Liver (tissue), 9 donors: ENCODE measurements around the gene ISCU. TPM values are rescaled to one million over a fixed set of nuclear protein-coding genes. Genes with fewer than 3 reads are reported as not detected.

Experiments
- DNase-seq: peaks from one replicate; pipeline ENCODE4 v3.0.0-alpha.2; 2017; ENCODE audit warnings: low spot score
- H3K27ac ChIP-seq, 2 donors: one replicate each; pipeline ENCODE4 v1.7.0; 2013; ENCODE audit warnings: inconsistent platforms in 2 of 2, low read length in 2 of 2, control low read depth in 1 of 2, low read depth in 1 of 2, mild to moderate bottlenecking in 1 of 2
- H3K27me3 ChIP-seq, 4 donors: one replicate each; pipeline versions ENCODE4 v1.6.1 to v1.7.0; 2013; ENCODE audit warnings: low read length in 3 of 4, inconsistent platforms in 1 of 4, mild to moderate bottlenecking in 1 of 4, moderate library complexity in 1 of 4; ENCODE audit not compliant: control insufficient read depth in 4 of 4, insufficient read depth in 4 of 4
- H3K36me3 ChIP-seq, 4 donors: one replicate each; pipeline versions ENCODE4 v1.6.1 to v1.7.0; 2013; ENCODE audit warnings: low read length in 3 of 4, mild to moderate bottlenecking in 3 of 4, low read depth in 1 of 4, moderate library complexity in 1 of 4; ENCODE audit not compliant: control insufficient read depth in 4 of 4, insufficient read depth in 3 of 4
- H3K4me1 ChIP-seq, 4 donors: one replicate each; pipeline versions ENCODE4 v1.6.1 to v1.7.0; 2013; ENCODE audit warnings: low read length in 3 of 4, mild to moderate bottlenecking in 3 of 4, moderate library complexity in 1 of 4; ENCODE audit not compliant: control insufficient read depth in 4 of 4, insufficient read depth in 4 of 4
- H3K4me3 ChIP-seq, 3 donors: one replicate each; pipeline versions ENCODE4 v1.6.1 to v1.7.0; 2013; ENCODE audit warnings: low read length in 3 of 3, control low read depth in 1 of 3, low read depth in 1 of 3, mild to moderate bottlenecking in 1 of 3
- H3K9ac ChIP-seq, 2 donors: one replicate each; pipeline ENCODE4 v1.7.0; 2013; ENCODE audit warnings: low read length in 2 of 2, mild to moderate bottlenecking in 2 of 2, moderate library complexity in 2 of 2, control low read depth in 1 of 2, low read depth in 1 of 2
- H3K9me3 ChIP-seq, 4 donors: one replicate each; pipeline versions ENCODE4 v1.6.1 to v1.7.0; 2013; ENCODE audit warnings: low read length in 3 of 4; ENCODE audit not compliant: control insufficient read depth in 4 of 4
- EGR1 ChIP-seq, 2 donors: IDR thresholded peaks; 2 replicates each; pipeline ENCODE4 v1.6.1; 2016 to 2018; ENCODE audit warnings: antibody characterized with exemption in 2 of 2, low read depth in 2 of 2
- FOXA1 ChIP-seq: IDR thresholded peaks from 2 replicates; pipeline ENCODE4 v1.6.1; 2016; ENCODE audit warnings: antibody characterized with exemption
- FOXA2 ChIP-seq: IDR thresholded peaks from 2 replicates; pipeline ENCODE4 v1.6.1; 2016; ENCODE audit warnings: antibody characterized with exemption
- GABPA ChIP-seq, 2 donors: IDR thresholded peaks in 1 of 2; conservative IDR thresholded peaks in 1 of 2; 2 replicates each; pipeline ENCODE4 v1.6.1; 2016; ENCODE audit warnings: antibody characterized with exemption in 2 of 2, mild to moderate bottlenecking in 1 of 2, moderate library complexity in 1 of 2
- HNF4A ChIP-seq, 2 donors: conservative IDR thresholded peaks; 2 replicates each; pipeline ENCODE4 v1.6.1; 2016; ENCODE audit warnings: antibody characterized with exemption in 2 of 2, mild to moderate bottlenecking in 2 of 2
- HNF4G ChIP-seq: IDR thresholded peaks from 2 replicates; pipeline ENCODE4 v1.6.1; 2016; ENCODE audit warnings: antibody characterized with exemption
- NR2F2 ChIP-seq: IDR thresholded peaks from 2 replicates; pipeline ENCODE4 v1.6.1; 2016; ENCODE audit warnings: antibody characterized with exemption
- RAD21 ChIP-seq, 2 donors: IDR thresholded peaks; 2 replicates each; pipeline ENCODE4 v1.6.1; 2016; ENCODE audit warnings: antibody characterized with exemption in 2 of 2, mild to moderate bottlenecking in 2 of 2
- RXRA ChIP-seq, 2 donors: IDR thresholded peaks; 2 replicates each; pipeline ENCODE4 v1.6.1; 2017 to 2018; ENCODE audit warnings: antibody characterized with exemption in 2 of 2, mild to moderate bottlenecking in 1 of 2
- SP1 ChIP-seq: IDR thresholded peaks from 2 replicates; pipeline ENCODE4 v1.6.1; 2018; ENCODE audit warnings: antibody characterized with exemption, mild to moderate bottlenecking
- TAF1 ChIP-seq: conservative IDR thresholded peaks from 2 replicates; pipeline ENCODE4 v1.6.1; 2016; ENCODE audit warnings: antibody characterized with exemption, mild to moderate bottlenecking
- YY1 ChIP-seq: IDR thresholded peaks from 2 replicates; pipeline ENCODE4 v1.6.1; 2016; ENCODE audit warnings: antibody characterized with exemption, mild to moderate bottlenecking
- WGBS: extraction: QIAGEN DNeasy Blood & Tissue Kit; methylation state at CpG from one replicate; pipeline ENCODE4 v1.1.7; 2013; 5-methylcytosine and 5-hydroxymethylcytosine counted together
- polyA plus RNA-seq, 2 donors: library from polyadenylated mRNA; stranded (reverse) in 1 of 2; unstranded in 1 of 2; fragments of 200-250 nt in 1 of 2; fragments of >200 nt in 1 of 2; fragmentation: Nextera tagmentation in 1 of 2; extraction: Ambion mirVana in 1 of 2; gene quantifications; one replicate each; pipeline versions ENCODE4 v1.2.1 to v1.2.3, GENCODE V29; 2013 to 2015
- total RNA-seq, 2 donors: library from RNA; depleted of rRNA; stranded (reverse); fragments of >200 nt; gene quantifications; one replicate each; pipeline ENCODE4 v1.2.3, GENCODE V29; 2014
- TF ChIP-seq, protein P1 (sequence below): IDR thresholded peaks from 2 replicates; pipeline ENCODE4 v1.6.1; 2016; ENCODE audit warnings: antibody characterized with exemption, mild to moderate bottlenecking
- TF ChIP-seq, protein P2 (sequence below): fragments of 150-350 bp; IDR thresholded peaks from 2 replicates; pipeline ENCODE4 v1.5.1; 2017; ENCODE audit warnings: improper control_type of control experiment, low read depth, low read length; ENCODE audit not compliant: missing input control
- TF ChIP-seq, protein P3 (sequence below): IDR thresholded peaks from 2 replicates; pipeline ENCODE4 v1.6.1; 2016; ENCODE audit warnings: antibody characterized with exemption
- TF ChIP-seq, protein P4 (sequence below): IDR thresholded peaks from 2 replicates; pipeline ENCODE4 v1.6.1; 2016; ENCODE audit warnings: antibody characterized with exemption
- TF ChIP-seq, protein P5 (sequence below): IDR thresholded peaks from 2 replicates; pipeline ENCODE4 v1.6.1; 2016; ENCODE audit warnings: antibody characterized with exemption
- donor health status: healthy.
- donor health status: healthy.
- donor health status: healthy.
- donor health status: healthy.
- donor health status: healthy.

The ISCU gene
- total and polyA plus RNA-seq, 4 donors: 42.3 to 85.9 (median 63.8) TPM

DNA sequence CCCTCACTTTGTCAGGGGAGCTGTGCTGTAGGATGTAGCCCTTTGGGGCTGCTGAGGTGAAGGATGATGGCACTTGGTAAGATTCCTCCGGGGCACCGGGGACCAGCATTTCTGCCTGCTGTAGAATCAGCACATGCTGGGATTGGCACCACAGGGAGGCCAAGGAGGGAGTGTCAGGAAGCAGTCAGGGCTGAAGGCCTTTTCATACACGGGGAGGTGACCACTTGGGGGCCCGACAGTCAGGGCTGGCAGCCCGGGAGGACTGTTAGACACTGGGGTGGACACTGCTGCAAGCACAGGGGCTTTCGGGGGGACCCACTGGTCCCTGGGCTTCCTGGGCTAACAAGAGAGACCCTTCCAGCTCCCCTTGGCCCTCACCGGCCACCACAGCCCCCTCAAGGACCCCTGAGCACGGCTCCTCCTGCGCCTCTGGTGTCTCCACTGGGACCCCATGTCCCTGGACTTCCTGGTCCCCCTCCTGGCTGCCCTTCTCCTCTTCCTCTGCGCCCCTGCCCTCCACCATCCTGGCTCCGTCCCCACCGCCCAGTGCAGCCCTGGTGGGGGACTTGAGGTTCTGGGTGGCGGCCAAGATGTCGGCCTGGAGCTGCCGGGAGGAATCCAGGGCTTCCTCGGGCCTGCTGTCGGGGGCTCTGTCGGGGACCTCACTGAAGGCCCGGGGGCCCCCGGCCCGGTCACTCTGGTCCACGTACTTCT is 29.0 kb downstream of the ISCU start:
- Histone ChIP-seq H3K4me1 (no peaks in the 10 kb centered on the region), H3K27ac (no peak overlapping the region), H3K27me3 (no peaks in the 10 kb centered on the region), H3K4me3 (no peak overlapping the region), H3K9me3 (no peaks in the 10 kb centered on the region), H3K9ac (no peak overlapping the region), H3K36me3 (no peaks in the 10 kb centered on the region)
- no peak for DNase-seq
- WGBS: 87% methylated on average over 22 of the region's 22 CpGs
- no peak for TF ChIP-seq RXRA (IDR thresholded peaks at IDR 0.05)
- TF ChIP-seq, protein P1, sequence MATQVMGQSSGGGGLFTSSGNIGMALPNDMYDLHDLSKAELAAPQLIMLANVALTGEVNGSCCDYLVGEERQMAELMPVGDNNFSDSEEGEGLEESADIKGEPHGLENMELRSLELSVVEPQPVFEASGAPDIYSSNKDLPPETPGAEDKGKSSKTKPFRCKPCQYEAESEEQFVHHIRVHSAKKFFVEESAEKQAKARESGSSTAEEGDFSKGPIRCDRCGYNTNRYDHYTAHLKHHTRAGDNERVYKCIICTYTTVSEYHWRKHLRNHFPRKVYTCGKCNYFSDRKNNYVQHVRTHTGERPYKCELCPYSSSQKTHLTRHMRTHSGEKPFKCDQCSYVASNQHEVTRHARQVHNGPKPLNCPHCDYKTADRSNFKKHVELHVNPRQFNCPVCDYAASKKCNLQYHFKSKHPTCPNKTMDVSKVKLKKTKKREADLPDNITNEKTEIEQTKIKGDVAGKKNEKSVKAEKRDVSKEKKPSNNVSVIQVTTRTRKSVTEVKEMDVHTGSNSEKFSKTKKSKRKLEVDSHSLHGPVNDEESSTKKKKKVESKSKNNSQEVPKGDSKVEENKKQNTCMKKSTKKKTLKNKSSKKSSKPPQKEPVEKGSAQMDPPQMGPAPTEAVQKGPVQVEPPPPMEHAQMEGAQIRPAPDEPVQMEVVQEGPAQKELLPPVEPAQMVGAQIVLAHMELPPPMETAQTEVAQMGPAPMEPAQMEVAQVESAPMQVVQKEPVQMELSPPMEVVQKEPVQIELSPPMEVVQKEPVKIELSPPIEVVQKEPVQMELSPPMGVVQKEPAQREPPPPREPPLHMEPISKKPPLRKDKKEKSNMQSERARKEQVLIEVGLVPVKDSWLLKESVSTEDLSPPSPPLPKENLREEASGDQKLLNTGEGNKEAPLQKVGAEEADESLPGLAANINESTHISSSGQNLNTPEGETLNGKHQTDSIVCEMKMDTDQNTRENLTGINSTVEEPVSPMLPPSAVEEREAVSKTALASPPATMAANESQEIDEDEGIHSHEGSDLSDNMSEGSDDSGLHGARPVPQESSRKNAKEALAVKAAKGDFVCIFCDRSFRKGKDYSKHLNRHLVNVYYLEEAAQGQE: no peak
- TF ChIP-seq FOXA1: no peak
- no peak for TF ChIP-seq RAD21 (IDR thresholded peaks at IDR 0.05)
- TF ChIP-seq, protein P2, sequence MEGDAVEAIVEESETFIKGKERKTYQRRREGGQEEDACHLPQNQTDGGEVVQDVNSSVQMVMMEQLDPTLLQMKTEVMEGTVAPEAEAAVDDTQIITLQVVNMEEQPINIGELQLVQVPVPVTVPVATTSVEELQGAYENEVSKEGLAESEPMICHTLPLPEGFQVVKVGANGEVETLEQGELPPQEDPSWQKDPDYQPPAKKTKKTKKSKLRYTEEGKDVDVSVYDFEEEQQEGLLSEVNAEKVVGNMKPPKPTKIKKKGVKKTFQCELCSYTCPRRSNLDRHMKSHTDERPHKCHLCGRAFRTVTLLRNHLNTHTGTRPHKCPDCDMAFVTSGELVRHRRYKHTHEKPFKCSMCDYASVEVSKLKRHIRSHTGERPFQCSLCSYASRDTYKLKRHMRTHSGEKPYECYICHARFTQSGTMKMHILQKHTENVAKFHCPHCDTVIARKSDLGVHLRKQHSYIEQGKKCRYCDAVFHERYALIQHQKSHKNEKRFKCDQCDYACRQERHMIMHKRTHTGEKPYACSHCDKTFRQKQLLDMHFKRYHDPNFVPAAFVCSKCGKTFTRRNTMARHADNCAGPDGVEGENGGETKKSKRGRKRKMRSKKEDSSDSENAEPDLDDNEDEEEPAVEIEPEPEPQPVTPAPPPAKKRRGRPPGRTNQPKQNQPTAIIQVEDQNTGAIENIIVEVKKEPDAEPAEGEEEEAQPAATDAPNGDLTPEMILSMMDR: no peak
- TF ChIP-seq HNF4G: no peak
- TF ChIP-seq, protein P3, sequence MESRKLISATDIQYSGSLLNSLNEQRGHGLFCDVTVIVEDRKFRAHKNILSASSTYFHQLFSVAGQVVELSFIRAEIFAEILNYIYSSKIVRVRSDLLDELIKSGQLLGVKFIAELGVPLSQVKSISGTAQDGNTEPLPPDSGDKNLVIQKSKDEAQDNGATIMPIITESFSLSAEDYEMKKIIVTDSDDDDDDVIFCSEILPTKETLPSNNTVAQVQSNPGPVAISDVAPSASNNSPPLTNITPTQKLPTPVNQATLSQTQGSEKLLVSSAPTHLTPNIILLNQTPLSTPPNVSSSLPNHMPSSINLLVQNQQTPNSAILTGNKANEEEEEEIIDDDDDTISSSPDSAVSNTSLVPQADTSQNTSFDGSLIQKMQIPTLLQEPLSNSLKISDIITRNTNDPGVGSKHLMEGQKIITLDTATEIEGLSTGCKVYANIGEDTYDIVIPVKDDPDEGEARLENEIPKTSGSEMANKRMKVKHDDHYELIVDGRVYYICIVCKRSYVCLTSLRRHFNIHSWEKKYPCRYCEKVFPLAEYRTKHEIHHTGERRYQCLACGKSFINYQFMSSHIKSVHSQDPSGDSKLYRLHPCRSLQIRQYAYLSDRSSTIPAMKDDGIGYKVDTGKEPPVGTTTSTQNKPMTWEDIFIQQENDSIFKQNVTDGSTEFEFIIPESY: no peak
- TF ChIP-seq FOXA2: no peak
- no peak for TF ChIP-seq TAF1
- TF ChIP-seq, protein P4, sequence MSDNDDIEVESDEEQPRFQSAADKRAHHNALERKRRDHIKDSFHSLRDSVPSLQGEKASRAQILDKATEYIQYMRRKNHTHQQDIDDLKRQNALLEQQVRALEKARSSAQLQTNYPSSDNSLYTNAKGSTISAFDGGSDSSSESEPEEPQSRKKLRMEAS: no peak
- TF ChIP-seq NR2F2: no peak
- TF ChIP-seq, protein P5, sequence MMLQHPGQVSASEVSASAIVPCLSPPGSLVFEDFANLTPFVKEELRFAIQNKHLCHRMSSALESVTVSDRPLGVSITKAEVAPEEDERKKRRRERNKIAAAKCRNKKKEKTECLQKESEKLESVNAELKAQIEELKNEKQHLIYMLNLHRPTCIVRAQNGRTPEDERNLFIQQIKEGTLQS: no peak

DNA sequence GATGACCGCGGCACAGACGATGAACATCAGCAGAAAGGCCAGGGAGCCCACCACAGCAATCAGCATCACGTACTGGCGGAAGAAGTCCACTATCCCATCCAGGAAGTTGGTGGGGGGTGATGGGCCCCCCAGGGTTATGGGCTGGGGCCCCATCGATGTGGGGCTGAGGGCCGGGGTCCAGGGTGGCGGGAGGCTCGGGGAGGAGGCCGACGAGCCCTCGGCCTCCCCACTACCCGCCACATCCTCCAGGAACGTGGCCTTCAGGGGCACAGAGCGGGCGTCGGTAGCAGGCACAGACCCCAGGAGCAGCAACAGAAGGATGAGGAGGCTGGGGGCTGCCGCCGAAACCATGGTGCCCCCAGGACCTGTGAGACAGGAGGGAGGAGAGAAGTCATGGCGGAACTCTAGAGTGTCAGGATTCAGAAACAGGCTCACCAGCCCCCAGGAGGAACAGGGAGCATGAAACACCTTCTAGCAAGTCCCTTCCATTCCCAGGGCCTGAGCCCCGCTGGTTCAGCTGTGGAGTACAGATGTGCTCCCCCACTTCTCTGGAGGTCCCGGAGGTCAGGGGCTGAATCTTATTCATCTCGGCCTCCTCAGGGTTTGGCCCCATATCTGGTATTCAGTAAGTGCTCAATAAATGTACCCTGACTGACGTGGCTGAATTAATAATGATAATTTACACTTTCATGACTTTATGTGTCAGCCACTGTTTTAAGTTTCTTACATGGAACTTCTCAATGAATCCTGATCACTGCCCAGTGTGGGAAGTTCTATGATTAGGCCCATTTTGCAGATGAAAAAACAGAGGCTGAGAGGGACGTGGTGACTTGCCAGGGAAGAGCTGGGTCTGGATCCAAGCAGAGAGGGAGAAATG is 29.9 kb downstream of the ISCU start:
- H3K4me3 ChIP-seq: no peak overlapping the region
- H3K36me3 ChIP-seq: no peaks in the 10 kb centered on the region
- no peaks in the 10 kb centered on the region for H3K27me3 ChIP-seq
- H3K9me3 ChIP-seq: no peaks in the 10 kb centered on the region
- no peak for DNase-seq
- H3K4me1 ChIP-seq: no peaks in the 10 kb centered on the region
- H3K9ac ChIP-seq: no peak overlapping the region
- H3K27ac ChIP-seq: no peak overlapping the region
- 95% methylated on average over 25 of the region's 25 CpGs for WGBS
- TF ChIP-seq TAF1 (no peak), SP1 (no peak), FOXA2 (no peak), HNF4A (conservative IDR thresholded peaks at IDR 0.05) (no peak), RAD21 (IDR thresholded peaks at IDR 0.05) (no peak), FOXA1 (no peak), HNF4G (no peak), EGR1 (IDR thresholded peaks at IDR 0.05; ENCODE audit: low read depth in 2 of 2) (no peak), YY1 (no peak), GABPA (IDR thresholded peaks at IDR 0.05 in 1 of 2, conservative IDR thresholded peaks at IDR 0.05 in 1 of 2) (no peak), NR2F2 (no peak)
- TF ChIP-seq, protein P4: no peak
- TF ChIP-seq, protein P3: no peak
